ENCODE data around the gene BACE2.

BACE2 gene

DNA sequence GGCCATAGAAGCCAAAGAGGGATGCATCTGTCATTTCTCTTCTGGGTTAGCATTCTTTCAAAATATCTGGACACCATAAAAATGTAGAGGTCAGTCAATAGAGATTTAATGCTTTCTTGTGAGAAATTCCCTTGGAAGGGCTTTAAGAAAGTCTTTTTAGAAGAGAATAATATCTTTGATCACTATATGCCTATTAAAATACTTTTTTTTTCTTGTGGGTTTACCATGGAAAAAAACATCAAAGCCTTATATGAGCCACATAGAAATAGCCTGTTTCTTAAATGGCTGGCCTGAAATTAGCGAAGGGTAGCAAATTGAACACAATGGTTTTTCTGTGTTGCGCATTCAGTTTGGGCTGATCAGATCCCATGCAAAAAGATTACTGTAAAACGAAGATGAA, 36.8 kb downstream of the BACE2 start:
- H3K9ac ChIP-seq (ENCODE audit: low read depth, low read length) = no peak overlapping the region

DNA sequence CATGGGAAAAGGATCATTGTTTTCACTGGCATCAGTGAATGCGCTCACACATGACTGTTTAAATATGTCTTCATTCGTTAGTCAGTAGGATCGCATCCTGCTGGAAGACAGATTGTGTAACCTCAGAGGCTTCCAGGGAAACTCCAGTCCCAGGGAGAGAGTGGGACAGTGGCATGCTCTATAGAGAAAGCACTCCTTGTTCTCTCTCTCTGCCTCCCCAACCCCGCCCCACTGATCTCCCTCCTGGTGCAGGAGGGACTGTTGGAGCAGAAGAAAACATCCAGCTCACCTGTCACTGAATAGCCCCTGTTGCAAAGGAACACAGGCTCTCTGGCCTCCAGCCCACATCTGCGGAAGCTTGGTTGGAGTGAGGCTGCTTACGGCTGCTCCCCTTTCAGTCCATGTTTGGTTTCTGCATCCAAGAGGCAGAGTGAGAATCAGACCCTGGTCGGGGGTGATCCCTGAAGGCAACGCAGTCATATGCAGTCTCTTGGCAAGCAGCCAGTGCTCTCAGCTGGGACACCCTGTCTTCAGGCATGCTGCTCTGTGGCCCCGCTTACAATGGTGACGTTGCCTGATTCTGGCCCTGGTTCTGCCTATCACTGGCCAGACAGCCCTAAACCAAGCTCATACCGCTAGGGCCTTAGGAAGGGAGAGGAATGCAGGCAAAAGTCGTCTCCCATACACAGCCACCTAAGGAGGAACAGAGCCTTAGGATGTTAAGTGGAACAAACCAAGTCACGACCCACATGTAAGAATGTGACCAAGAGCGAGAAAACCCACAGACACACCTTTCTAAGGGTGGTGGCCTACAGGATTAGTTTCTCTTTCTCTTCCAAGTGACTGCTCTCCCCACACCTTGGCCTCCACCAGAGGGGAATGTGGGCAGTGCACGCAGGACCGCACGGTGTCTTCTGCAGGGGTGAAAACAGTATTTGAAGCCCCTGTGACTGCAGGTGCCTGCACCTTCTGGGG, 39.7 kb downstream of the BACE2 start:
- H3K27me3 ChIP-seq (ENCODE audit: insufficient read depth, low read length) = no peaks in the 10 kb centered on the region
- H3K4me3 ChIP-seq (ENCODE audit: low read length) = no peak overlapping the region
- no peak overlapping the region for H3K9ac ChIP-seq (ENCODE audit: low read depth, low read length)
- no peaks in the 10 kb centered on the region for H3K9me3 ChIP-seq (ENCODE audit: insufficient read depth, low read depth, low read length)
- peaks cover 5% of the 10 kb centered on the region; the same call in 1 of the 2 replicates for H3K4me1 ChIP-seq (ENCODE audit: insufficient read depth, low read length)
- H3K27ac ChIP-seq (ENCODE audit: low read length) = no peak overlapping the region
- H3K36me3 ChIP-seq (ENCODE audit: insufficient read depth, low read depth, low read length) = no peaks in the 10 kb centered on the region

More for the DNA sequence above, 36.8 kb downstream of the BACE2 start:
- no peak overlapping the region for H3K27ac ChIP-seq (ENCODE audit: low read length)
- H3K9me3 ChIP-seq (ENCODE audit: insufficient read depth, low read depth, low read length) = no peaks in the 10 kb centered on the region
- H3K4me3 ChIP-seq (ENCODE audit: low read length) = no peak overlapping the region
- H3K4me1 ChIP-seq (ENCODE audit: insufficient read depth, low read length) = no peaks in the 10 kb centered on the region
- no peaks in the 10 kb centered on the region for H3K27me3 ChIP-seq (ENCODE audit: insufficient read depth, low read length)
- H3K36me3 ChIP-seq (ENCODE audit: insufficient read depth, low read depth, low read length) = no peaks in the 10 kb centered on the region

DNA sequence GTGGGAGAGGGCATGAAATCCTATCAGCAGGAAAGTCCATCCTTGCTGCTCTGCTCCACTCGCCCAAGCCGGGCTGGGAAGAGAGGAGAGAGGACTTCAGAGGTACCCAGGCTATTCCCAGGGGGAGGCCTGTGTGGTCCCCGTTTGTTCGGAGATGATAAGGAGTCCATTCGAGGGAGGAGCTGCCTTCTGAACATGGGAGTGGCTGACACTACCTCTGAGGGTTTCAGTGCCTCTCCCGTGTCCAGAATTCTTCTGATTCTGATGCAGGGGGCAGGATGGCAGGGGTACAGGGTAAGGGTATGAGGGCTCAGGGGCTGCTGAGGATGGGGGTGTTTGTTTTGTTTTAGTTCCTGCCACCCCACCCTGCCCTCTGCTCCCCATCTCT, 40.4 kb downstream of the BACE2 start:
- Histone ChIP-seq H3K9ac (ENCODE audit: low read depth, low read length) (no peak overlapping the region), H3K36me3 (ENCODE audit: insufficient read depth, low read depth, low read length) (no peaks in the 10 kb centered on the region), H3K4me1 (ENCODE audit: insufficient read depth, low read length) (peaks cover 5% of the 10 kb centered on the region; the same call in 1 of the 2 replicates), H3K9me3 (ENCODE audit: insufficient read depth, low read depth, low read length) (no peaks in the 10 kb centered on the region), H3K27me3 (ENCODE audit: insufficient read depth, low read length) (no peaks in the 10 kb centered on the region), H3K27ac (ENCODE audit: low read length) (no peak overlapping the region), H3K4me3 (ENCODE audit: low read length) (no peak overlapping the region)

DNA sequence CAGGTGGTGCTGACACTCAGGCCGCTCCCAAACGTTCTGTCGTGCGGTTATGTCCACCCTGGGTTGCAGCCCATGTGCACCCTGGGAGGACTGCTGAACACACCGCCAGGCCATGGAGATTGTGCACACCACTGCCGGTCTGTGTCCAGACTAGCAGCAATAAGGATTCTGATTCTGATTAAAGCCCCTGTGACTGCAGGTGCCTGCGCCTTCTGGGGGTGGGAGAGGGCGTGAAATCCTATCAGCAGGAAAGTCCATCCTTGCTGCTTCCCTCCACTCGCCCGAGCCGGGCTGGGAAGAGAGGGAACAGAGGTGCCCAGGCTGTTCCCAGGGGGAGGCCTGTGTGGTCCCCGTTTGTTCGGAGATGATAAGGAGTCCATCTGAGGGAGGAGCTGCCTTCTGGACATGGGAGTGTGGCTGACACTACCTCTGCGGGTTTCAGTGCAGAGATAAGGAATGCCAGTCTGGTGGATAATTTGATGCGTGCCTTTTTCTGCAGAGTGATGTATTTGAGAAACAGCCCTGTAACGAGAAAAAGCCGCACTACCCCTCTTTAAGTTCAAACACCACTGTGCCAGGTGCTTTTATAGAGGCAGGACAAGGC, 41.2 kb downstream of the BACE2 start:
- Histone ChIP-seq H3K36me3 (ENCODE audit: insufficient read depth, low read depth, low read length) (no peaks in the 10 kb centered on the region), H3K27ac (ENCODE audit: low read length) (no peak overlapping the region), H3K9ac (ENCODE audit: low read depth, low read length) (no peak overlapping the region), H3K27me3 (ENCODE audit: insufficient read depth, low read length) (no peaks in the 10 kb centered on the region), H3K9me3 (ENCODE audit: insufficient read depth, low read depth, low read length) (no peaks in the 10 kb centered on the region), H3K4me1 (ENCODE audit: insufficient read depth, low read length) (peaks cover 5% of the 10 kb centered on the region; the same call in 1 of the 2 replicates), H3K4me3 (ENCODE audit: low read length) (no peak overlapping the region)

DNA sequence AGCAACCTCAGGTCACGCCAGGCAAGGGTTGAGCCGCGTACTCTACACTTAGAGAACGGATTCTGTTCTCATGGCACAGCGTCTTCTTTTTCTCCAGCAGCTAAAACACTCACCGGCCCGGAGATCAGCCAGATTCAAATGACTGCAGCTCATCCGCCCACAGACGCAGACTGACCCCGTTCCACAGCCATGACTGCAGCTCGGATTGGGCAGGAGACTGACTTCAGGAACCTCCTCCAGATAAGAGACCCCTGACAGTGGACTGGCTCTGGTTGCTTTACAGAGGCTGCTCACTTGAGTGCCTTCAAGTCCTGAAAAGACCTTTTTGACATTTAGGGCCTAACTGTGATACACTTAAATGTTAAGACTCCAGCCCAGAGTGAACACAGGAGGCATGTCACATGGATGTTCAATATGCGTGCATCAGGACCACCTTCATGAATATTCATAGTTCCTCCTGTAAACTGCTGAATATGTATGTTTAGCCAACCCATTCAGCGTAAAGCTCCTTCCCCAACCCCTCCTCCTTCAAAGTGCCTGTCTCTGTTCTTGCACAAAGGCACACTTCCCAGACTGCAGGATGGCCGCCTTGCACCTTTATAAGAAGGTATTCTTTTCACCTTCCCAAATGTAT, 42.6 kb downstream of the BACE2 start:
- H3K9ac ChIP-seq (ENCODE audit: low read depth, low read length) = no peak overlapping the region
- no peak overlapping the region for H3K27ac ChIP-seq (ENCODE audit: low read length)
- no peaks in the 10 kb centered on the region for H3K27me3 ChIP-seq (ENCODE audit: insufficient read depth, low read length)
- no peaks in the 10 kb centered on the region for H3K36me3 ChIP-seq (ENCODE audit: insufficient read depth, low read depth, low read length)
- H3K4me3 ChIP-seq (ENCODE audit: low read length) = no peak overlapping the region
- peaks cover 5% of the 10 kb centered on the region; the same call in 1 of the 2 replicates for H3K4me1 ChIP-seq (ENCODE audit: insufficient read depth, low read length)
- no peaks in the 10 kb centered on the region for H3K9me3 ChIP-seq (ENCODE audit: insufficient read depth, low read depth, low read length)

DNA sequence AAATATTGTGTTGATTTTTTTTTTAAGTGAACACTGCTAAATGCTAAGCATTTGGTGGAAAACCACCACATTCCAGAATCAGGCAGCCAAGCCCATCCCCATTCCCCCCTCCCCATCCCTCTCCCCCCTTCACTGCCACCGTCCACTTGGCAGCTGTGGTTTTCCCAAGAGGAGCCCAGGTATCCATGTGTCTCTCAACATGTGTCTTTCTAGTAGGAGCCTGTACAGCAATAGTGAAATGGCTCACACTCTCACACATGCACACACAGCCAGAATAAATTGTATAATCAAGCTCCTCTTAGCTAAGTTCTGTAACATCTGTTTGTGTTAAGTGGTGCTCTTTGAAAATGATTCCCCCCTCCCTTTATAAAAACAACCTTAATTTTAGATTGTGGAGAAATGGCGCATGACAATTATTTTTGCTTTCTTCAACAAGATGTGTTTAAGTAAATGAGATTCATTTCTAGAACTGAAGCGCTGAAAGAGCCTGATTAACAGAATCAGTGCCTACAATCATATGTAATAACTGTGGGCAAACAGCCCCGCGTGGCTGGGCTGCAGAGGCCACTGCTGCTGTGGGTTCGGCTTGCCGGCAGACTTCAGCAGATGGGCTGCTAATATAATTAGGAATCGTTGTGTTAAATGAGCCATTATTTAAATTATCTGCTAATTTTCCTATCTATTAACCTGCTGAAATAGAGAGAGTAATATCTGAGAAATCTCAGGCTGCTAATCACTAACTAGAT, 43.3 kb downstream of the BACE2 start:
- H3K9me3 ChIP-seq (ENCODE audit: insufficient read depth, low read depth, low read length) = no peaks in the 10 kb centered on the region
- H3K27ac ChIP-seq (ENCODE audit: low read length) = no peak overlapping the region
- H3K4me3 ChIP-seq (ENCODE audit: low read length) = no peak overlapping the region
- H3K4me1 ChIP-seq (ENCODE audit: insufficient read depth, low read length) = peaks cover 5% of the 10 kb centered on the region; the same call in 1 of the 2 replicates
- H3K27me3 ChIP-seq (ENCODE audit: insufficient read depth, low read length) = no peaks in the 10 kb centered on the region
- no peak overlapping the region for H3K9ac ChIP-seq (ENCODE audit: low read depth, low read length)
- H3K36me3 ChIP-seq (ENCODE audit: insufficient read depth, low read depth, low read length) = no peaks in the 10 kb centered on the region

DNA sequence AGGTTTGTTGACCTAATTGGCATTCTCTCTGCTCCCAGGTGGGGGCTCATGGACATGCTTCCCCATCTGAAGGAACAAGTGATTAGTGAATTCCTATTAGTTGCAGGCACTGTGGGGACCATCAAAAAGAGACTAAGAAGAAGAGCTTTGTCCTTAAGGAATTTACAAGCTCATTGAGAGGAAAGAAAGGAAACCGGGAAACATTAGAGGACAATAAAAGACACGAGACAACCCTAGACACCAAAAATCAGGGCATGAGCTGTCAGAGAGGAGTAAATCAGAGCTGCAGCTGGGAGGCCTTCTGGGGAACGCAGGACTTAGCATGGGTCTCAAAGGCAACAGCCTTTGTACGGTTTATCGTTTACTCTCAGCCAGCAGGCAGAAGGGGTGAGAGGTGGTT, 45.1 kb downstream of the BACE2 start:
- no peak overlapping the region for H3K27ac ChIP-seq (ENCODE audit: low read length)
- no peak overlapping the region for H3K4me3 ChIP-seq (ENCODE audit: low read length)
- H3K9me3 ChIP-seq (ENCODE audit: insufficient read depth, low read depth, low read length) = no peaks in the 10 kb centered on the region
- H3K4me1 ChIP-seq (ENCODE audit: insufficient read depth, low read length) = peaks cover 5% of the 10 kb centered on the region; the same call in 1 of the 2 replicates
- no peak overlapping the region for H3K9ac ChIP-seq (ENCODE audit: low read depth, low read length)
- H3K36me3 ChIP-seq (ENCODE audit: insufficient read depth, low read depth, low read length) = no peaks in the 10 kb centered on the region
- H3K27me3 ChIP-seq (ENCODE audit: insufficient read depth, low read length) = no peaks in the 10 kb centered on the region

DNA sequence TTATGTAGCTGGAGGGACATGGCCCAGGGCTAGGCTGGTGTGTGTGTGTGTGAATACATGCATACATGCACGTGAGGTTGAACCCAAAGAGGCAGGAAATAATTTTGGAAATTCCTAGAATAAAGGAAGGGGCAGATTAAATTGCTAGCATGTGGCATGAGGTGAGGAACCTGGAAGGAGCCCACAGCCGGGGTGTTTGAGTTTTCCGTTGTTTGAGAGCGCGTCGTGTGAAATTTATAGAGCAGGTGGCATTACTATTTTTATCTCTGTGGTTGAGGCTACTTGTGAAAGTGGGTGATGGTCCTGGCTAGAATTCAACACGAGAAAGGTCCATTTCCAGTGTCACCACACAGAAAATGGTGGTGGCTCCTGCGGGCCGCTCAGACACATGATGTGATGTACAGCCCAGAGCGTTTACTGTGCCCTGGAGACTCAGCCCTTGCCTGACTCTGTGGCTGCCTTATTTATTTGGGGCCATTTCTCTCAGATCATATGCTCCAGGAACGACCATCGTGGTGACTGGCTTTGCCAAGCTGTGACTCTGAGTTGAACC, 48.0 kb downstream of the BACE2 start:
- no peak overlapping the region for H3K4me3 ChIP-seq (ENCODE audit: low read length)
- H3K9me3 ChIP-seq (ENCODE audit: insufficient read depth, low read depth, low read length) = no peaks in the 10 kb centered on the region
- H3K36me3 ChIP-seq (ENCODE audit: insufficient read depth, low read depth, low read length) = no peaks in the 10 kb centered on the region
- H3K4me1 ChIP-seq (ENCODE audit: insufficient read depth, low read length) = peaks cover under 1% of the 10 kb centered on the region; the same call in 1 of the 2 replicates
- no peak overlapping the region for H3K27ac ChIP-seq (ENCODE audit: low read length)
- H3K27me3 ChIP-seq (ENCODE audit: insufficient read depth, low read length) = no peaks in the 10 kb centered on the region
- no peak overlapping the region for H3K9ac ChIP-seq (ENCODE audit: low read depth, low read length)

DNA sequence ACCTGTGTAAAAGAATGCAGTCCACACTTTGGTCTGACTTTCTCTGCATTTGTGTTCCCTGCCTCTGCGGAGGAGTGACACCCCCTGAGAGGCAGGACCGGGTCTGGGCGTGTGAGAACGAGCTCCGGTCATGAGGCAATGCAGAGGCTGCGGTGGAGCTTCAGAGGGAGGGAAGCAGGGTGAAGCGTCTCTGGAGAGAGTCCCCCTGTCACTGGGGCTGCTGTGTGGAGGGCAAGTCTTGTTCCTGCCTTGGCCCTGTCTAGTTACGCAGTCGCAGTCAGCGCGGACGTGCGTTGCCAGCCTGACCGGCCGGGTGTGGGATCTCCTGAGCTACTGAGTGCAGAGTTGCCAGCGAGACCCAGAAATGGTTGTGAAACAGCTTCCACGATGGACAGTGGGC, 48.5 kb downstream of the BACE2 start:
- H3K27me3 ChIP-seq (ENCODE audit: insufficient read depth, low read length) = no peaks in the 10 kb centered on the region
- no peak overlapping the region for H3K4me3 ChIP-seq (ENCODE audit: low read length)
- H3K4me1 ChIP-seq (ENCODE audit: insufficient read depth, low read length) = no peaks in the 10 kb centered on the region
- H3K9me3 ChIP-seq (ENCODE audit: insufficient read depth, low read depth, low read length) = no peaks in the 10 kb centered on the region
- H3K27ac ChIP-seq (ENCODE audit: low read length) = no peak overlapping the region
- H3K9ac ChIP-seq (ENCODE audit: low read depth, low read length) = no peak overlapping the region; the same call in 1 of the 2 replicates
- H3K36me3 ChIP-seq (ENCODE audit: insufficient read depth, low read depth, low read length) = no peaks in the 10 kb centered on the region

DNA sequence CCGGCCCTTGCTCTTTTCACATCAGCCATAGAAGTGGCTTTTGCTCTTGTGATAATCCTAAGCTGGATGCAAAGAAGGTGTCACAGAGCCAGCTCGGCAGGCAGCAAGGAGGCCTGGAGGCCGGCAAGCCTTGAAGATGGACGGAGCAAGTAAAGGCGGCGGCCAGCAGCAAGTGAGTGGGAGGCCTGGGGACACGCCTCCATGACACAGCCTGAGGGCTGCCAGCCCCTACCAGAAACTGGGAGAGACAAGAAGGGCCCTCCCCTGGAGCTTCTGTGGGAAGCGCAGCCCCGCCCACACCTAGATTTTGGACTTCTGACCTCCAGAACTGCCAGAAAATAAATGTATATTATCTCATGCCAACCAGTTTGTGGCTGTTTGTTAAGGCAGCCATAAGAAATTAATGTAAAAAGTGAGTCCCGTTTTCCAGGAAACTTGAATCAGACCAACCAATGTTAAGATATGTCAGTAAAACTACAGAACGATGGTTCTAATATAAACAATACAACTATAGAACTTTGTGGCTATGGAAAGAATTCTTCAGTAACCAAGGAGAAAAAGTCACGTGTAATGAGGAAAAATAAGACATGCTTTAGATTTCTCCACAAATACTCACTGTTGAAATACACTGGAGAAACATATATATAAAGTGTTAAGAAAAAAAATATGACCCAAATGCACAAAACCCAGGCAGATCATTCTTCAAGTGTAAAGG, 49.9 kb downstream of the BACE2 start:
- H3K27ac ChIP-seq (ENCODE audit: low read length) = no peak overlapping the region
- no peaks in the 10 kb centered on the region for H3K9me3 ChIP-seq (ENCODE audit: insufficient read depth, low read depth, low read length)
- no peaks in the 10 kb centered on the region for H3K4me1 ChIP-seq (ENCODE audit: insufficient read depth, low read length)
- no peak overlapping the region for H3K9ac ChIP-seq (ENCODE audit: low read depth, low read length)
- H3K4me3 ChIP-seq (ENCODE audit: low read length) = no peak overlapping the region
- H3K27me3 ChIP-seq (ENCODE audit: insufficient read depth, low read length) = no peaks in the 10 kb centered on the region
- H3K36me3 ChIP-seq (ENCODE audit: insufficient read depth, low read depth, low read length) = no peaks in the 10 kb centered on the region
